Stimulated activated CD8-positive, alpha-beta memory T cell treated with anti-CD3 and anti-CD28 coated beads, Interleukin-12 subunit alpha, Interleukin-12 subunit beta, amount 100 ng/mL, for 4 hours (primary cell): ENCODE results near the gene MROH2A.
"Not testable (repeated sequence)": the region's sequence is repeated elsewhere in the genome, so short reads cannot be mapped to it uniquely, and the experiment has no call there.

Source experiments
- DNase-seq: peaks from one replicate; pipeline ENCODE4 v3.0.0-alpha.2; 2020; ENCODE audit warnings: low read depth

MROH2A gene, protein sequence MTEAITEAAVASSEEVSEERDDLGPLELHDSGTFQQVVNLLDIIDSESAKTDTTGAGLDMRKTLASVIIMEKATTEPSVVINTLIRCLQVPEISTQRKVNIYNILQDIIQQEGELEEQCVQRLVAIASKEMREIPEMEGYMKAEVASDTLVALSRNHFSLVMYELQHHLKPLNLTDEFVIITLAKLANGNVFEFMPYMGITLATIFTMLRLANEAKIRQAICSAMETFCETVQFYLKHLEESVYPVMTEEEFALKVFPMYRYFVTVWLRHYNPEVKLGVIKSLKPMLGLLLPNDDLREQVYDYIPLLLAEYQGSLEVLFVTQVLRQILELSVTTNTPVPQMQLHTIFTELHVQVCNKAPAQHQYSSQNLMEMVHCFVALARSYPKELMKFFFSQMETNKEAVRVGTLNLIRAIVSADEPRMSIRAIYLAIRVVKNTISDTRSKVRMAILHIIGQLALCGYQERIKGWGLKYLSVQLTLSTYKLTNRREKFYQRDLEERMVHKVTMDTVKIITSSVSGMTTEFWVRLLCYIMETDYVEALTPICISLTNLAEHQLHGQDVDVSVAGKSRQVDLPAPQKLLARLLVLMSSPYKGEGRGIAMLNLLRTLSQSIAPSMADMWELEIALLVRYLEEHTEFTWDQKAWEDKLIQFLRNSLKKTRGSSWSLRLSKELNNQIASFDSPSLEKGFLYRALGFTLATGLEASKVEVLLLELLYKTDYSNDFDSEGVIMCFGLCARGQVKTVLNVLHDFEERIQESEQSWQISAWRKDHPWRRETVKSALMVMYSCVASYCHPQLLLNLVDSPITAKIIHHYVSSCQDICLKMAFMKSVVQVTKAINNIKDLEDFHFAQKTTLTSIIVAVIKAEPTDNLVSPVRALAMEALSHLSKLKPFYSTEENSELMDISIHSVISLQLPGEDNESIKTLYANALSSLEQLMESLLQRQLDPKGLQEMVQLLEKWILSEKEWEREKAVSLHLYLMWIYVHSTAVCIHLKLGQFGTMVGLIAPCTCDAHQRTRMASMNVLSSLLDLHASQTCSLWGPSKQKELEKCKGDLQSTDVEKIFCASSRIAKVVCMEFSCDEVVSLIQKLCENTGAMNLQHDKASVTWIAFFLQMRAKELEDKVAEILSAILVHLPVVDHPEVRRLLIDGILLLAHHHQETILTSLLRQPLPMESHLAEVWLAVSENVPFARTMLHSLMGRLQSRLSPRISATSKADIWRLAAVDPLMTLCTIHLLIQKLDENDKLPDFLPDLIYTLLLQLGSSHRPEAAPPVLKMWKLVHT (N-terminal part only)

DNA sequence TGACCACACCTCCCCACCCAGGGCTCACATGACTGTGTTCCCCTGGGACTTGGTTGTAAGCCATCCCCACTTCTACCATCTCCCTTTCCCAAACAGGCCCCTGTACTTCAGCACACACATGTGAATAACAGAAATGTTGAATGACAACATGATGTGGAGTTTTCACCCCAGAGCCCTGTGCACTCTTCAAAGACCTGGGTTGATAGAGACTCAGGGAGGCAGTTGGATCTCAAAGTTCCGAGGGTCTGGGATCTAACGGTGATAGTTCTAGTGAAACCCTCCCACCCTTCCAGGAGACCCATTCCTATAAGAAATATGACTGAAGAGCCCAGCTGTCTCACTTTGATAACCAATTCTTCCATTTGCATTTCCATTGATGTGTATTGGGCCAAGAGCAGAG lies at the start of gene MROH2A:
TSS of gene MROH2A (plus strand) at position 301 of the 400 bp plus-strand sequence. CDS start 1,029 bp downstream, outside the sequence.
- no peak for DNase-seq

DNA sequence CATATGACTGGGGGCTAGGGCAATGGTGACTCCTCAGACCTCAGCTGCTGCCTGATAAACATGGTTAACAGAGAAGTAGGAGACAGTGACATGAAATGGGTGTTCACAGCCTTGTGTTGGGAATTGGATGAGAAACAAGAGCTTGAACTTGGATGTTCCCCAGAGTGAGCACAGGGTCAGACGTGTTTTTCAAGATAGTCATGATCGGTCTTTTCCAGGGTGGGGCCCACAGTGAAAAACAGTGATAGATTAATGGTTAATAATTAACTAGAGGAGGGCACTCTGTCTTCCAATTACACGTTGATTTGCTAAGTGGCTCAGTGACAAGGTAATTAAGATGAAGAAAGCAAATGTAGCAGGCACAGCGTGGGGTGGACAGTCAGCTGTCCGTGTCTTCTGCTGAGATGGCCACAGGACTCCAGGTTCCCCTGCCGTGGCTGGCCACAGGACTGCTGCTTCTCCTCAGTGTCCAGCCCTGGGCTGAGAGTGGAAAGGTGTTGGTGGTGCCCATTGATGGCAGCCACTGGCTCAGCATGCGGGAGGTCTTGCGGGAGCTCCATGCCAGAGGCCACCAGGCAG lies 49.3 kb upstream of the MROH2A start, which contains the start of gene UGT1A3:
TSS of gene UGT1A3 (plus strand) at position 320 of the 579 bp plus-strand sequence. CDS start at position 405, 85 bp downstream.
- DNase-seq: no peak

DNA sequence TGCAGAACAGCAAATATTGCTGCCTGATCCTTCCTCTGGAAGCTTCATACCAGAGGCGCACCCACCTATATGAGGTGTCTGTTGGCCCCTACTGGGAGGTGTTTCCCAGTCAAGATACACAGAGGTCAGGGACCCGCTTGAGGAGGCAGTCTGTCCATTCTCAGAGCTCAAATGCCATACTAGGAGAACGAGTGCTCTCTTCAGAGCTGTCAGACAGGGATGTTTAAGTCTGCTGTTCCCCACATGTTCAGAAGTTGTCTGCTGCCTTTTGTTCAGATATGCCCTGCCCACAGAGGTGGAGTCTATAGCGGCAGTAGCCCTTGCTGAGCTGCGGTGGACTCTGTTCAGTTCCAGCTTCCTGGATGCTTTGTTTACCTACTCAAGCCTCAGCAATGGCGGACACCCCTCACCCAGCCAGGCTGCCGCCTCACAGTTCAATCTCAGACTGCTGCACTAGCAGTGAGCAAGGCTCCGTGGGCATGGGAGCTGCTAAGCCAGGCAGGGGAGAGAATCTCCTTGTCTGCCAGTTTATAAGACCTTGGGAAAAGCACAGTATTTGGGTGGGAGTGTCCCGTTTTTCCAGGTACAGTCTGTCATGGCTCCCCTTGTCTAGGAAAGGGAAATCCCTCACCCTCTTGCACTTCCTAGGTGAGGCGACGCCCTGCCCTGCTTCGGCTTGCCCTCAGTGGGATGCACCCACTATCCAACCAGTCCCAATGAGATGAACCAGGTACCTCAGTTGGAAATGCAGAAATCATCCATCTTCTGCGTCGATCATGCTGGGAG lies 41.1 kb upstream of the MROH2A start:
- not testable (repeated sequence) for DNase-seq

DNA sequence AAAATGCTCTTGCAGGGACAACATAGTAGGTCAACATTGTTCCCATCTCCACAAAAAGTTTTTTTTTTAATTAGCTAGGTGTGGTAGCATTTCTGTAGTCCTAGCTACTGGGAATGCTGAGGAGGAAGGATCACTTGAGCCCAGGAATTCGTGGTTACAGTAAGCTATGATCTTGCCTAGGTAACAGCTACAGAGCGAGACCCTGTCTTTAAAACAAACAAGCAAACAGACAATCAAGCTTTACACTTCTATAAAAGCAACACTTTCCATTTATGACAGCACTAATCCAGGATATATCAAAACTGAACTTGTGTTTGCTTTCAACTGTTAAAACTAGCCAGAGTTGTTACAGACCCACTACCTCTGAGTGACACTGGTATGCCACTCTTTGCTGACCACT lies 37.3 kb upstream of the MROH2A start:
- no peak for DNase-seq

DNA sequence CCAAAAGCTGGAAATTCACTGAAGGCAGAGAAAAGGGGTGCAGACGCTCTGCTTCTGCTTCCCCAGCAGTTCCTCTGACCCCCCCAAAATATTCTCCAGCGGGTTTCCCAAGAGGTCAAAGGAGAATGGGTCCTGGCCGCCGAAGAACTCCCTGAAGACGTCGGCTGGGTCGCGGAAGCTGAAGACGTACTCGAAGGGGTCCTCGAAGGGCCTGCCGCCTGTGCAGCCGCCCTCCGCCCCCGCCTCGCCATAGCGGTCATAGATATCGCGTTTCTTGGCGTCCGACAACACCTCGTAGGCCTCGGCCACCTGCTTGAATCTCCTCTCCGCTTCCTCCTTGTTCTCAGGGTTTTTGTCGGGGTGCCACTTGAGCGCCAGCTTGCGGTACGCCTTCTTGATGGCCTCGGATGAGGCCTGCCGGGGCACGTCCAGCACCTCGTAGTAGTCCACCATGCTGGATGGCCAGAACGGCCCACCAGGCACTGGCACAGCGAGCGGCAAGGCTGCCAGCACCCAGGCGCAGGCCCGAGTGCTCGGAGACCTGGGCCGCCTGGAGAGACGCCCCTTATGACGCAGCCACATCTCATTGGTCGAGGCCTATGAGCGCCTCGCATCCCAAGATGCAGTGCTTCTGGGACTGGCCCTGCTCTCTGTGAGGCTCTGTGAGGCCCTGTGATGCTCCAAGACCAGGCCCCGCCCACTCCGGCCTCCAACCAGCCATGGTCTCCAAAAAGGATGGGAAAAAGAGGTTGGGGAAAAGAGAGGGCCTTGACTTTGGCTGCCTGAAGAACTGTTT lies 34.5 kb upstream of the MROH2A start:
- no peak for DNase-seq

DNA sequence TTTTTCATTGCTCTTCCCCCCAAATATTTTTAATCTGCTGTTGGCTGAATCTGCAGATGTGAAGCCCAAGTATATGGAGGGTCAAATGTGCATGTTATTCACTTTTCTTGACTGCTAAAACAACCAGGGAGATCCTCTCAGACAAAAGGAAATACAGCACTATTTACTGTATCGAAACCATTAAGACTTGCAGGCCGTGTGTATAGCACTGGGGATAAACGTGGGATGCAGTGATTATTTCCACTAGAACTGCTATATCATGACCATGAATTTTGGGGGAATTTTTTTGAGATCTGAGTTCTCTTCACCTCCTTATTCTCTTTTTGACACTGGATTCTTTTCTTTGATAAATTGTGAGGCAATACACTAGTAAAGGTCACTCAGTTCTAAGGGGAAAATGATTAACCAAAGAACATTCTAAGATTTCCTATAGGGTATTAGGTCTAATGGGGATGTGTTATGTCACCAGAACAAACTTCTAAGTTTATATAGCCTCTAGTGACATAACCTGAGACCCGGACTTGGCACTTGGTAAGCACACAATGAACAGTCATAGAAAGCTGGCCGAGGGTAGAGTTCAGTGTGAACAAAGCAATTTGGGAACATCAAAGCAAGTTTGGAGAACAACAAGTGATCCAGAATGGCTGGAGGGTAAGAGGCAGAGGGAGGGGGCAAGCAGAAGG lies 32.9 kb upstream of the MROH2A start:
- DNase-seq: no peak

DNA sequence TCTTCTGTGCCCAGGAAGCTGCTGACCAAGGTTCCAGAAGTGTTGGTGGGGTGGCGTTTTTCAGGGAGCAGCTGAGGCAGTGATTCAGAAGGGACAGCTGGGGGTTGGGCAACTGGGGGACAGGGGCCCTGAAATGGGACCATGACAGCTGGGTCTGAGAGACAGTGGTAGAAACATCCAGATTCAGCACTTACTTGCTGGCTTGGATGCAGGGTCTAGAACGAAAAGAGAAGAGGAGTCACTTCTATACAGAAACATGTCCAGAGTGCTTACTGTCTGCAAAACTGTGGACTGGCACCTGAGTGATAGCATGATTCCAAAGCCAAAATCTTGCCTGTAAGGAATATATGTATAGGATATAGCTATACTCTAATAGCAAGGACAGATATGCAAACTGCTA lies 32.3 kb upstream of the MROH2A start:
- DNase-seq: not testable (repeated sequence)

DNA sequence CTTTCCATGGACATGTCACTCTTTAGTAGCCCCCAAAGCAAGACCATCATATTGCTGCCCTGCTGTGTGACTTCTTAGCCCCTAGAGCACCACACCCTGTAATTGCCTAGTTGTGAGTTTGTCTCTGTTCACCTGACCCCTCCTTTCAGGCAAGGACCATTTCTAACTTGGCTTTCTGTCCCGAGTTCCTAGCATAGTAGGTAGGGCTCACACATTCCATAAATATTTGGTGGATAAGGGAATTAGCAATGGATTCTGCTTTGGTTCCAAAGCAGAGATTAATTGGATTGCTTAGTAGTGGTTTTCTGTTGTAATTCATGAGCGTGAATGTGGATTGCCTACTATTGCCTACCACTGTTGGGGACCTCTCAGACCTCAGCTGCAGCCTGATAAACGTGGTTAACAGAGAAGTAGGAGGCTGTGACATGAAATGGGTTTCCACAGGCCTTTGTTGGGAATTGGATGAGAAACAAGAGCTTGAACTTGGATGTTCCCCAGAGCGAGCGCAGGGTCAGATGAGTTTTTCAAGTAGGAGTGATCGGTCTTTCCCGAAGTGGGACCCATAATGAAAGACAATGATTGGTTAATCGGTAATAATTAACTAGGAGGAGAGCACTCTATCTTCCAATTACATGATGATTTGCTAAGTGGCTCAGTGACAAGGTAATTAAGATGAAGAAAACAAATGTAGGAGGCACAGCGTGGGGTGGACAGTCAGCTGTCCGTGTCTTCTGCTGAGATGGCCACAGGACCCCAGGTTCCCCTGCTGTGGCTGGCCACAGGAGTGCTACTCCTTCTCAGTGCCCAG lies 31.5 kb upstream of the MROH2A start:
- DNase-seq: no peak

DNA sequence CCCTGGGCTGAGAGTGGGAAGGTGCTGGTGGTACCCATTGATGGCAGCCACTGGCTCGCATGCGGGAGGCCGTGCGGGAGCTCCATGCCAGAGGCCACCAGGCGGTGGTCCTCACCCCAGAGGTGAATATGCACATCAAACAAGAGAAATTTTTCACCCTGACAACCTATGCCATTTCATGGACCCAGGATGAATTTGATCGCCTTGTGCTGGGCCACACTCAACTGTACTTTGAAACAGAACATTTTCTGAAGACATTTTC lies 30.9 kb upstream of the MROH2A start:
- no peak for DNase-seq

DNA sequence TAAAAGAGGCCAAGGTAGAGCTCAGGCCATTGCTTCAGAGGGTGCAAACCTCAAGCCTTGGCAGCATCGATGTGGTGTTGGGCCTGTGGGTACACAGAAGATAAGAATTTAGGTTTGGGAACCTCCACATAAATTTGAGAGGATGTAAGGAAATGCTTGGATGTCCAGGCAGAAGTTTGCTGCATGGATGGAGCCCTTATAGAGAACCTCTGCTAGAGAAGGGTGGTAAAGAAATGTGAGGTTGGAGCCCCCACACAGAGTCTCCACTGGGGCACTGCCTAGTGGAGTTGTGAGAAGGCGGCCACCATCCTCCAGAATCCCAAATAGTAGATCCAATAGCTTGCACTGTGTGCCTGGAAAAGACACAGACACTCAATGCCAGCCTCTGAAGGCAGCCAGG lies 27.4 kb upstream of the MROH2A start:
- not testable (repeated sequence) for DNase-seq

DNA sequence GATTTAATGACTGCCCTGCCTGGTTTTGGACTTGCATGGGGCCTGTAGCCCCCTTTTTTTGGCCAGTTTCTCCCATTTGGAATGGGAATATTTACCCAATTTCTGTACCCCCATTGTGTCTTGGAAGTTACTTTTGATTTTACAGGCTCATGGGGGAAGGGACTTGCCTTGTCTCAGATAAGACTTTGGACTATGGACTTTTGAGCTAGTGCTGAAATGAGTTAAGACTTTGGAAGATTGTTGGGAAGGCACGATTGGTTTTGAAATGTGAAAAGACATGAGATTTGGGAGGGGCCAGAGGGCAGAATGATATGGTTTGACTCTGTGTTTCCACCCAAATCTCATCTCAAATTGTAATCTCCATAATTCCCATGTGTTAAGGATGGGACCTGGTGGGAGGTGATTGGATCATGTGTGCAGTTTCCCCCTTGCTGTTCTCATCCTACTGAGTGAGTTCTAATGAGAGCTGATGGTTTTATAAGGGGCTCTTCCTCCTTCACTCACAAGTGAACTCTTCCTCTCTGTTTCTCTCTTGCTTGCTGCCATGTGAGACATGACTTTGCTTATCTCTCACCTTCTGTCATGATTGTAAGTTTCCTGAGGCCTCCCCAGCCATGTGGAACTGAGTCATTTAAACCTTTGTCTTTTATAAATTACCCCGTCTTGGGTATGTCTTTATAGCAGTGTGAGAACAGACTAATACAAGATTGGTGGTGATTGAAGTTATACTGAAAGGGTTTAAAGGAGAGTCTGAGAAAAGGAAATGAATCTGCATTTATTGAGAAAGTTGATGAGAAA lies 26.7 kb upstream of the MROH2A start:
- not testable (repeated sequence) for DNase-seq

DNA sequence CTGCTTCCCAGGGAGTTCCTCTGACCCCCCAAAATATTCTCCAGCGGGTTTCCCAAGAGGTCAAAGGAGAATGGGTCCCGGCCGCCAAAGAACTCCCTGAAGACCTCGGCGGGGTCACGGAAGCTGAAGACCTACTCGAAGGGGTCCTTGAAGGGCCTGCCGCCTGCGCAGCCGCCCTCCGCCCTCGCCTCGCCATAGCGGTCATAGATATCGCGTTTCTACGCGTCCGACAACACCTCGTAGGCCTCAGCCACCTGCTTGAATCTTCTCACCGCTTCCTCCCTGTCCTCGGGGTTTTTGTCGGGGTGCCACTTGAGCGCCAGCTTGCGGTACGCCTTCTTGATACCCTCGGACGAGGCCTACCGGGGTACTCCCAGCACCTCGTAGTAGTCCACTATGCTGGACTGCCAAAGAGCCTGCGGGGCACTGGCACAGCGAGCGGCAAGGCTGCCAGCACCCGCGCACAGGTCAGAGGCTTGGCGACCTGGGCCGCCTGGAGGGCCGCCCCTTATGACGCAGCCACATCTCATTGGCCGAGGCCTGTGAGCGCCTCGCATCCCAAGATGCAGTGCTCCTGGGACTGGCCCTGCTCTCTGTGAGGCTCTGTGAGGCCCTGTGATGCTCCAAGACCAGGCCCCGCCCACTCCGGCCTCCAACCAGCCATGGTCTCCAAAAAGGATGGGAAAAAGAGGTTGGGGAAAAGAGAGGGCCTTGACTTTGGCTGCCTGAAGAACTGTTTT lies 23.1 kb upstream of the MROH2A start:
- no peak for DNase-seq

DNA sequence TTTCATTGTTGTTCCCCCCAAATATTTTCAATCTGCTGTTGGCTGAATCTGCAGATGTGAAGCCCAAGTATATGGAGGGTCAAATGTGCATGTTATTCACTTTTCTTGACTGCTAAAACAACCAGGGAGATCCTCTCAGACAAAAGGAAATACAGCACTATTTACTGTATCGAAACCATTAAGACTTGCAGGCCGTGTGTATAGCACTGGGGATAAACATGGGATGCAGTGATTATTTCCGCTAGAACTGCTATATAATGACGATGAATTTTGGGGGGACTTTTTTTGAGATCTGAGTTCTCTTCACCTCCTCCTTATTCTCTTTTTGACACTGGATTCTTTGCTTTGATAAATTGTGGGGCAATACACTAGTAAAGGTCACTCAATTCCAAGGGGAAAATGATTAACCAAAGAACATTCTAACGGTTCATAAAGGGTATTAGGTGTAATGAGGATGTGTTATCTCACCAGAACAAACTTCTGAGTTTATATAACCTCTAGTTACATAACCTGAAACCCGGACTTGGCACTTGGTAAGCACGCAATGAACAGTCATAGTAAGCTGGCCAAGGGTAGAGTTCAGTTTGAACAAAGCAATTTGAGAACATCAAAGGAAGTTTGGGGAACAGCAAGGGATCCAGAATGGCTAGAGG lies 21.6 kb upstream of the MROH2A start:
- no peak for DNase-seq

DNA sequence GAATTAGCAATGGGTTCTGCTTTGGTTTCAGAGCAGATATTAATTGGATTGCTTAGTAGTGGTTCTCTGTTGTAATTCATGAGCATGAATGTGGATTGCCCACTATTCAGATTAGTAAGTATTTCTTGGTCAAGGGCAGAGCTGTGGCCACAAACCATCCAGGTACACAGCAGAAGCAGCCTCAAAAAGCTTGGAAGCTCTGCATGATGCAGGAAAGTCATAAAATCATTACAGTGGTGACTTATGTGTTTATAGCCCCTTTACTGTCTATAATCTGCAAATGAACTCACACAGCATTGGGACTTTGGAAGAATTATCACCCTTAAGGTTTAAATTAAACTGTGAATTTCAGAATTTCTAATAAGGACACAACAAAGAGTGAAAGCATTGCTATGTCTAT lies 20.0 kb upstream of the MROH2A start:
- no peak for DNase-seq

DNA sequence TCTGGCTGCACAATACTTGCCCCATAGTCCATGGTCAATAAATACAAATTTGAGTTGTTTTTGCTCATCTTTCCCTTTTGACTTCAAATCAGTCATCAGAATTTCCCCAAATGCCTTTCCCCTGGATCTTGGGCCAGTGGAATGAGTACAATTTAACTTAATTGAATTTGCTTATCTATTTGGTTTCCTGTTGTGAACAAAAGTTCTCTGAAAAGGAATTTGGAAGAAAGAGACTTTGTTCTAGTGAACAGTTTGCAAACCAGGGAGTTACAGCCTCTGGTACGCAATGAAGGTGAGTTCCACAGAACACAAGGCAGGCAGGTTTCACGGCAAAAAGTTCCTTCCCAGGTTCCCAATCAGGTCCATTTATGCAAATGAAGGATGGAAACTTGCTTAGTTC lies 19.3 kb upstream of the MROH2A start:
- DNase-seq: no peak

DNA sequence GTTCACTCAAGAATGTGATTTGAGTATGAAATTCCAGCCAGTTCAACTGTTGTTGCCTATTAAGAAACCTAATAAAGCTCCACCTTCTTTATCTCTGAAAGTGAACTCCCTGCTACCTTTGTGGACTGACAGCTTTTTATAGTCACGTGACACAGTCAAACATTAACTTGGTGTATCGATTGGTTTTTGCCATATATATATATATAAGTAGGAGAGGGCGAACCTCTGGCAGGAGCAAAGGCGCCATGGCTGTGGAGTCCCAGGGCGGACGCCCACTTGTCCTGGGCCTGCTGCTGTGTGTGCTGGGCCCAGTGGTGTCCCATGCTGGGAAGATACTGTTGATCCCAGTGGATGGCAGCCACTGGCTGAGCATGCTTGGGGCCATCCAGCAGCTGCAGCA lies 18.1 kb upstream of the MROH2A start, which contains the start of gene UGT1A1:
TSS of gene UGT1A1 (plus strand) at position 228 of the 400 bp plus-strand sequence. CDS start at position 246, 18 bp downstream.
- DNase-seq: no peak
